CD14-positive monocyte (primary cell): ENCODE data around the gene GPS2. TPM values are rescaled to one million over a fixed set of nuclear protein-coding genes. Genes with fewer than 3 reads are reported as not detected.

Source experiments
- DNase-seq, 3 donors: peaks; one replicate each; pipeline ENCODE4 v3.0.0-alpha.2; 2011 to 2022
- H2AFZ ChIP-seq: 2 replicates; pipeline ENCODE4 v1.6.0; 2012; ENCODE audit warnings: mild to moderate bottlenecking, low read depth, low read length, inconsistent platforms; ENCODE audit not compliant: insufficient read depth, poor library complexity, severe bottlenecking
- H3K27ac ChIP-seq, 2 donors: 1 replicate in 1 of 2; 2 replicates in 1 of 2; pipeline ENCODE4 v1.5.1; 2012 to 2013; ENCODE audit warnings: low read length in 2 of 2, control low read depth in 1 of 2, inconsistent platforms in 1 of 2, low read depth in 1 of 2, mild to moderate bottlenecking in 1 of 2
- H3K27me3 ChIP-seq, 2 donors: one replicate each; pipeline versions ENCODE4 v1.6.0 to v1.6.1; 2011 to 2013; ENCODE audit warnings: low read length in 2 of 2; ENCODE audit not compliant: control insufficient read depth in 2 of 2, insufficient read depth in 2 of 2
- H3K36me3 ChIP-seq, 2 donors: replicated peaks in 1 of 2; 1 replicate in 1 of 2; 2 replicates in 1 of 2; pipeline versions ENCODE4 v1.5.1 to v1.6.1; 2012 to 2013; ENCODE audit warnings: low read length in 2 of 2, control low read depth in 1 of 2, inconsistent platforms in 1 of 2, mild to moderate bottlenecking in 1 of 2; ENCODE audit not compliant: insufficient read depth in 2 of 2, control insufficient read depth in 1 of 2
- H3K4me1 ChIP-seq, 2 donors: 1 replicate in 1 of 2; 2 replicates in 1 of 2; pipeline versions ENCODE4 v1.5.1 to v1.6.1; 2012 to 2013; ENCODE audit warnings: low read length in 2 of 2, control low read depth in 1 of 2, inconsistent platforms in 1 of 2, mild to moderate bottlenecking in 1 of 2, moderate library complexity in 1 of 2; ENCODE audit not compliant: insufficient read depth in 2 of 2, control insufficient read depth in 1 of 2
- H3K4me2 ChIP-seq: replicated peaks from 2 replicates; pipeline ENCODE3; 2012; ENCODE audit warnings: low read length, moderate library complexity, mild to moderate bottlenecking; ENCODE audit not compliant: poor library complexity, severe bottlenecking; ENCODE audit errors: extremely low read depth
- H3K4me3 ChIP-seq, 3 experiments: fragments of 200-600 bp in 1 of 3; sonication (generic) in 1 of 3; replicated peaks in 1 of 3; 1 replicate in 2 of 3; 2 replicates in 1 of 3; pipeline ENCODE4 v1.5.1; 2011 to 2013; ENCODE audit warnings: low read length in 3 of 3, mild to moderate bottlenecking in 3 of 3, control low read depth in 2 of 3, low read depth in 2 of 3, inconsistent platforms in 1 of 3, moderate library complexity in 1 of 3
- H3K79me2 ChIP-seq: 2 replicates; pipeline ENCODE4 v1.6.0; 2012; ENCODE audit warnings: mild to moderate bottlenecking, control low read depth, inconsistent platforms, low read length, moderate library complexity; ENCODE audit not compliant: insufficient read depth
- H3K9ac ChIP-seq: 2 replicates; pipeline ENCODE4 v1.6.0; 2017; ENCODE audit warnings: low read length, mild to moderate bottlenecking; ENCODE audit not compliant: insufficient read depth, poor library complexity, severe bottlenecking
- H3K9me3 ChIP-seq, 2 donors: replicated peaks in 1 of 2; 1 replicate in 1 of 2; 2 replicates in 1 of 2; pipeline versions ENCODE4 v1.5.1 to v1.6.1; 2012 to 2013; ENCODE audit warnings: low read length in 2 of 2, control low read depth in 1 of 2; ENCODE audit not compliant: control insufficient read depth in 1 of 2, insufficient read depth in 1 of 2
- H4K20me1 ChIP-seq: 2 replicates; pipeline ENCODE4 v1.6.0; 2012; ENCODE audit warnings: mild to moderate bottlenecking, low read length, control low read depth, moderate library complexity; ENCODE audit not compliant: insufficient read depth
- H3K27ac Mint-ChIP-seq, 7 donors: one replicate each; pipeline ENCODE4 v1.8.0; 2020; ENCODE audit warnings: mild to moderate bottlenecking in 7 of 7, mixed read lengths in 7 of 7, moderate library complexity in 6 of 7, inconsistent platforms in 2 of 7
- H3K27me3 Mint-ChIP-seq, 3 donors: one replicate each; pipeline ENCODE4 v1.8.0; 2021 to 2022; ENCODE audit warnings: low read depth in 3 of 3, mild to moderate bottlenecking in 3 of 3, mixed read lengths in 3 of 3, moderate library complexity in 3 of 3, inconsistent platforms in 1 of 3
- H3K36me3 Mint-ChIP-seq, 2 donors: one replicate each; pipeline ENCODE4 v1.8.0; 2020; ENCODE audit warnings: mixed read lengths in 2 of 2, inconsistent platforms in 1 of 2, mild to moderate bottlenecking in 1 of 2
- H3K4me1 Mint-ChIP-seq: one replicate; pipeline ENCODE4 v1.8.0; 2020; ENCODE audit warnings: mild to moderate bottlenecking, mixed read lengths
- H3K4me3 Mint-ChIP-seq, 2 donors: one replicate each; pipeline ENCODE4 v1.8.0; 2020; ENCODE audit warnings: mild to moderate bottlenecking in 2 of 2, mixed read lengths in 2 of 2, moderate library complexity in 1 of 2
- H3K9me3 Mint-ChIP-seq, 7 donors: one replicate each; pipeline ENCODE4 v1.8.0; 2020 to 2022; ENCODE audit warnings: mixed read lengths in 7 of 7, mild to moderate bottlenecking in 6 of 7, moderate library complexity in 6 of 7, inconsistent platforms in 2 of 7
- CTCF ChIP-seq: fragments of 200-600 bp; IDR thresholded peaks from one replicate; pipeline ENCODE4 v1.8.0; 2022; ENCODE audit warnings: antibody characterized with exemption, mild to moderate bottlenecking
- WGBS: methylation state at CpG from one replicate; pipeline ENCODE4 v1.1.5; 2013; ENCODE audit warnings: missing lambda C conversion rate; ENCODE audit not compliant: insufficient coverage; 5-methylcytosine and 5-hydroxymethylcytosine counted together
- intact Hi-C, 2 donors: fragments of 100-400 bp; cut with micrococcal nuclease; formaldehyde crosslinking; loops; one replicate each; pipeline versions ENCODE4 v1.15.0 to v1.15.1; 2023
- polyA plus RNA-seq, 3 donors: library from polyadenylated mRNA; depleted of rRNA in 1 of 3; unstranded in 2 of 3; stranded (reverse) in 1 of 3; fragments of 300-500 nt in 2 of 3; fragments of >200 nt in 1 of 3; fragmentation: Illumina TruSeq in 2 of 3; gene quantifications; 1 replicate in 2 of 3; 2 replicates in 1 of 3; pipeline ENCODE4 v1.2.3, GENCODE V29; 2012 to 2021
- small RNA-seq: library from RNA; depleted of rRNA; stranded (forward); fragments of <200 nt; gene quantifications from one replicate; pipeline ENCODE3, GENCODE V24; 2012; ENCODE audit warnings: low read depth; ENCODE audit not compliant: insufficient read length

Gene GPS2
- polyA plus RNA-seq, 3 donors, result 53.5 to 162 (median 59.6) TPM

GRCh38 chr17:7263801-7264078 is 51.4 kb downstream of the GPS2 start:
- H3K4me1 ChIP-seq, result peaks cover 31 to 44% of the 10 kb centered on the region in 2 donors
- H3K27me3 Mint-ChIP-seq, result peaks cover 44 to 81% (median 72%) of the 10 kb centered on the region in 3 donors
- no peak overlapping the region for H3K27ac ChIP-seq
- H3K79me2 ChIP-seq, result no peaks in the 10 kb centered on the region
- peak overlapping the region; percentile 71 for H2AFZ ChIP-seq
- H3K36me3 ChIP-seq, result peaks cover 0 to 9% of the 10 kb centered on the region in 2 donors
- peak overlapping the region; percentile 73 to 97 for H3K4me3 Mint-ChIP-seq
- peaks cover 42% of the 10 kb centered on the region for H3K4me1 Mint-ChIP-seq
- WGBS, result 33% methylated on average over 2 of the region's 4 CpGs
- H3K36me3 Mint-ChIP-seq, result peaks cover 11 to 15% of the 10 kb centered on the region in 2 donors
- DNase-seq, result no peak
- H3K9ac ChIP-seq, result no peak overlapping the region
- peak overlapping the region in 2 of 3 experiments; percentile 39 to 81 for H3K4me3 ChIP-seq
- H4K20me1 ChIP-seq, result no peaks in the 10 kb centered on the region
- H3K9me3 ChIP-seq, result peaks cover 0 to 7% of the 10 kb centered on the region in 2 donors
- intact Hi-C loops, result no loop called here
- no peak overlapping the region for H3K27ac Mint-ChIP-seq
- peaks cover 0 to 12% (median 9%) of the 10 kb centered on the region in 7 donors for H3K9me3 Mint-ChIP-seq
- no peak for TF ChIP-seq CTCF
- H3K27me3 ChIP-seq, result peaks cover 20 to 43% of the 10 kb centered on the region in 2 donors
- peak overlapping the region; percentile 97 for H3K4me2 ChIP-seq

GRCh38 chr17:7262935-7263800 is 52.0 kb downstream of the GPS2 start:
- Histone ChIP-seq H3K9me3 (peaks cover 0 to 7% of the 10 kb centered on the region in 2 donors), H4K20me1 (no peaks in the 10 kb centered on the region), H2AFZ (peak overlapping the region; percentile 71), H3K4me1 (peaks cover 31 to 45% of the 10 kb centered on the region in 2 donors), H3K27me3 (peaks cover 20 to 43% of the 10 kb centered on the region in 2 donors), H3K79me2 (no peaks in the 10 kb centered on the region), H3K36me3 (peaks cover 5 to 15% of the 10 kb centered on the region in 2 donors), H3K9ac (peak overlapping the region; percentile 28), H3K4me2 (peak overlapping the region; percentile 97), H3K4me3 (peak overlapping the region; percentile 39 to 81 (median 42)), H3K27ac (no peak overlapping the region)
- WGBS, result 1% methylated on average over 19 of the region's 26 CpGs
- Mint-ChIP-seq H3K4me1 (peaks cover 44% of the 10 kb centered on the region), H3K27me3 (peaks cover 44 to 79% (median 69%) of the 10 kb centered on the region in 3 donors), H3K27ac (peak overlapping the region in 3 of 7 donors; percentile 5 to 50 (median 19)), H3K4me3 (peak overlapping the region; percentile 73 to 97), H3K9me3 (peaks cover 0 to 12% (median 9%) of the 10 kb centered on the region in 7 donors), H3K36me3 (peaks cover 16 to 21% of the 10 kb centered on the region in 2 donors)
- no peak for TF ChIP-seq CTCF
- intact Hi-C loops, result no loop called here
- peak in 2 of 3 donors; percentile 49 to 50 for DNase-seq

Small RNAs within 50 kb of the gene (small RNA-seq; reads per million reads assigned to genes)
- not detected for gene AC026954.2
- not detected for gene RF00019

Other genes with a start within 250 kb of the GPS2 start
- 10 to 100 TPM; 22.7 to 69.4 (median 61.9) TPM for gene CLEC10A, start 235.1 kb downstream of the GPS2 start, polyA plus RNA-seq
- 100 to 1,000 TPM in 1 of 3 donors, 10 to 100 TPM in 2; 53.3 to 148 (median 78.3) TPM for gene ASGR2, start 200.5 kb downstream of the GPS2 start, polyA plus RNA-seq
- 100 to 1,000 TPM in 2 of 3 donors, 10 to 100 TPM in 1; 82.0 to 126 (median 114) TPM for gene ASGR1, start 136.0 kb downstream of the GPS2 start, polyA plus RNA-seq
- 10 to 100 TPM in 1 of 3 donors, under 1 TPM in 2; 0.37 to 42.6 (median 0.39) TPM for gene DLG4, start 95.5 kb downstream of the GPS2 start, polyA plus RNA-seq
- 1,000 to 10,000 TPM in 1 of 3 donors, 100 to 1,000 TPM in 2; 152 to 1,231 (median 154) TPM for gene ACADVL, start 95.4 kb downstream of the GPS2 start, polyA plus RNA-seq
- gene DVL2, start 80.8 kb downstream of the GPS2 start, polyA plus RNA-seq, result 1 to 10 TPM; 6.7 to 7.8 (median 7.0) TPM
- 10 to 100 TPM; 12.0 to 18.0 (median 12.9) TPM for gene PHF23, start 75.9 kb downstream of the GPS2 start, polyA plus RNA-seq
- 1,000 to 10,000 TPM; 1,029 to 2,937 (median 2,814) TPM for gene GABARAP, start 72.9 kb downstream of the GPS2 start, polyA plus RNA-seq
- gene CTDNEP1, start 63.6 kb downstream of the GPS2 start, polyA plus RNA-seq, result 100 to 1,000 TPM in 1 of 3 donors, 10 to 100 TPM in 2; 29.5 to 198 (median 38.3) TPM
- gene ELP5, start 63.1 kb downstream of the GPS2 start, polyA plus RNA-seq, result 10 to 100 TPM; 36.1 to 49.5 (median 44.1) TPM
- 10 to 100 TPM in 1 of 3 donors, 1 to 10 TPM in 1, under 1 TPM in 1; 0.49 to 13.4 (median 2.1) TPM for gene CLDN7, start 52.9 kb downstream of the GPS2 start, polyA plus RNA-seq
- gene SLC2A4, start 33.6 kb downstream of the GPS2 start, polyA plus RNA-seq, result not detected
- gene YBX2, start 20.7 kb downstream of the GPS2 start, polyA plus RNA-seq, result not detected
- 100 to 1,000 TPM; 465 to 511 (median 485) TPM for gene EIF5A, start 7.7 kb downstream of the GPS2 start, polyA plus RNA-seq
- gene NEURL4, start 14.0 kb upstream of the GPS2 start, polyA plus RNA-seq, result 10 to 100 TPM in 1 of 3 donors, under 1 TPM in 2; 0.35 to 42.6 (median 0.44) TPM
- gene ACAP1, start 21.2 kb upstream of the GPS2 start, polyA plus RNA-seq, result 10 to 100 TPM; 32.1 to 68.5 (median 40.5) TPM
- gene KCTD11, start 36.8 kb upstream of the GPS2 start, polyA plus RNA-seq, result 1 to 10 TPM; 3.4 to 5.6 (median 3.6) TPM
- not detected for gene TMEM95, start 39.8 kb upstream of the GPS2 start, polyA plus RNA-seq
- gene TNK1, start 65.7 kb upstream of the GPS2 start, polyA plus RNA-seq, result not detected
- gene PLSCR3, start 79.2 kb upstream of the GPS2 start, polyA plus RNA-seq, result 10 to 100 TPM; 37.6 to 70.4 (median 45.7) TPM
- gene TMEM256, start 88.7 kb upstream of the GPS2 start, polyA plus RNA-seq, result 10 to 100 TPM; 39.2 to 81.4 (median 72.6) TPM
- gene NLGN2, start 92.5 kb upstream of the GPS2 start, polyA plus RNA-seq, result under 1 TPM in 1 of 3 donors, not detected in 2; 0.55 TPM
- gene SPEM1, start 105.0 kb upstream of the GPS2 start, polyA plus RNA-seq, result not detected
- not detected for gene SPEM2, start 110.3 kb upstream of the GPS2 start, polyA plus RNA-seq
- gene SPEM3, start 113.5 kb upstream of the GPS2 start, polyA plus RNA-seq, result not detected
- gene TMEM102, start 120.1 kb upstream of the GPS2 start, polyA plus RNA-seq, result 10 to 100 TPM in 1 of 3 donors, 1 to 10 TPM in 2; 5.1 to 11.3 (median 9.8) TPM
- gene FGF11, start 124.2 kb upstream of the GPS2 start, polyA plus RNA-seq, result 1 to 10 TPM in 1 of 3 donors, not detected in 2; 2.2 TPM
- gene CHRNB1, start 129.7 kb upstream of the GPS2 start, polyA plus RNA-seq, result 10 to 100 TPM in 2 of 3 donors, 1 to 10 TPM in 1; 9.3 to 15.7 (median 14.7) TPM
- gene ZBTB4, start 164.3 kb upstream of the GPS2 start, polyA plus RNA-seq, result 1 to 10 TPM; 3.4 to 8.1 (median 4.4) TPM
- not detected for gene SLC35G6, start 166.1 kb upstream of the GPS2 start, polyA plus RNA-seq
- gene POLR2A, start 169.0 kb upstream of the GPS2 start, polyA plus RNA-seq, result 10 to 100 TPM; 12.1 to 27.9 (median 25.4) TPM
- 10 to 100 TPM; 37.7 to 98.3 (median 50.2) TPM for gene TNFSF12, start 233.7 kb upstream of the GPS2 start, polyA plus RNA-seq
- 100 to 1,000 TPM; 236 to 523 (median 491) TPM for gene TNFSF13, start 243.4 kb upstream of the GPS2 start, polyA plus RNA-seq
- 100 to 1,000 TPM in 1 of 3 donors, 1 to 10 TPM in 2; 2.9 to 140 (median 5.6) TPM for gene SENP3, start 246.6 kb upstream of the GPS2 start, polyA plus RNA-seq